Glutamatergic neuron (in vitro differentiated cells): Measurements from ENCODE around the gene BOD1. TPM values are rescaled to one million over a fixed set of nuclear protein-coding genes. Genes with fewer than 3 reads are reported as not detected.

Experiments
- DNase-seq: peaks from one replicate; pipeline ENCODE4 v3.0.0; 2022
- H3K27ac Mint-ChIP-seq: one replicate; pipeline ENCODE4 v1.8.0; 2020; ENCODE audit warnings: mild to moderate bottlenecking, mixed read lengths, inconsistent platforms; ENCODE audit not compliant: unreplicated experiment
- H3K27me3 Mint-ChIP-seq: one replicate; pipeline ENCODE4 v1.8.0; 2020; ENCODE audit warnings: mild to moderate bottlenecking, moderate library complexity, mixed read lengths, inconsistent platforms; ENCODE audit not compliant: unreplicated experiment
- H3K36me3 Mint-ChIP-seq: one replicate; pipeline ENCODE4 v1.8.0; 2020; ENCODE audit warnings: mild to moderate bottlenecking, mixed read lengths, inconsistent platforms; ENCODE audit not compliant: unreplicated experiment
- H3K4me1 Mint-ChIP-seq: one replicate; pipeline ENCODE4 v1.8.0; 2020; ENCODE audit warnings: mild to moderate bottlenecking, low read depth, mixed read lengths, inconsistent platforms; ENCODE audit not compliant: unreplicated experiment
- H3K4me3 Mint-ChIP-seq: one replicate; pipeline ENCODE4 v1.8.0; 2020; ENCODE audit warnings: mild to moderate bottlenecking, mixed read lengths, inconsistent platforms; ENCODE audit not compliant: unreplicated experiment
- H3K9me3 Mint-ChIP-seq: one replicate; pipeline ENCODE4 v1.8.0; 2020; ENCODE audit warnings: mild to moderate bottlenecking, moderate library complexity, mixed read lengths, inconsistent platforms; ENCODE audit not compliant: unreplicated experiment
- CTCF ChIP-seq: fragments of 200-600 bp; sonication (generic); IDR thresholded peaks from one replicate; pipeline ENCODE4 v1.5.0; 2021; ENCODE audit not compliant: partially characterized antibody, unreplicated experiment
- total RNA-seq: library from RNA; stranded (reverse); fragmentation: NEBNext Ultra II Directional; extraction: Animal tissue kit (Norgen Biotek cat#: 25700); gene quantifications from one replicate; pipeline ENCODE4 v1.2.1, GENCODE V29; 2021; ENCODE audit not compliant: unreplicated experiment

The BOD1 gene
- total RNA-seq, 1 donor from 2014 or later: 62.7 TPM

GRCh38 chr5:173662581-173663351 is 46.3 kb upstream of the BOD1 start:
- peaks cover 9% of the 10 kb centered on the region for H3K4me1 Mint-ChIP-seq
- H3K9me3 Mint-ChIP-seq: no peaks in the 10 kb centered on the region
- no peak overlapping the region for H3K4me3 Mint-ChIP-seq
- peaks cover 2% of the 10 kb centered on the region for H3K27me3 Mint-ChIP-seq
- no peak overlapping the region for H3K27ac Mint-ChIP-seq
- no peak for DNase-seq
- no peaks in the 10 kb centered on the region for H3K36me3 Mint-ChIP-seq
- no peak for TF ChIP-seq CTCF

- Mint-ChIP-seq H3K4me1 (peaks cover 9% of the 10 kb centered on the region), H3K27me3 (peaks cover 5% of the 10 kb centered on the region), H3K36me3 (no peaks in the 10 kb centered on the region), H3K4me3 (peak overlapping the region; percentile 8), H3K9me3 (peaks cover 5% of the 10 kb centered on the region), H3K27ac (no peak overlapping the region)
- no peak for TF ChIP-seq CTCF
- DNase-seq: peak; percentile 44
These were observed 44.2 kb upstream of the BOD1 start for GRCh38 chr5:173660481-173661280.

- Mint-ChIP-seq H3K4me3 (no peak overlapping the region), H3K9me3 (peaks cover 5% of the 10 kb centered on the region), H3K27me3 (peaks cover 7% of the 10 kb centered on the region), H3K36me3 (no peaks in the 10 kb centered on the region), H3K27ac (no peak overlapping the region), H3K4me1 (peaks cover 9% of the 10 kb centered on the region)
- TF ChIP-seq CTCF: no peak
- no peak for DNase-seq
These were observed 43.0 kb upstream of the BOD1 start for GRCh38 chr5:173659423-173659822.

GRCh38 chr5:173657741-173658356 is 41.4 kb upstream of the BOD1 start:
- H3K9me3 Mint-ChIP-seq: peaks cover 5% of the 10 kb centered on the region
- no peak overlapping the region for H3K4me3 Mint-ChIP-seq
- no peak overlapping the region for H3K27ac Mint-ChIP-seq
- H3K36me3 Mint-ChIP-seq: peaks cover 5% of the 10 kb centered on the region
- no peak for TF ChIP-seq CTCF
- peaks cover 9% of the 10 kb centered on the region for H3K4me1 Mint-ChIP-seq
- H3K27me3 Mint-ChIP-seq: peaks cover 9% of the 10 kb centered on the region
- no peak for DNase-seq
